ENCODE results near the gene ALDH4A1. TPM values are rescaled to one million over a fixed set of nuclear protein-coding genes. Genes with fewer than 3 reads are reported as not detected.

ALDH4A1 gene
- total RNA-seq, 1 donor from 2014 or later, result 16.6 TPM

GRCh38 chr1:18881164-18881563 is 21.2 kb downstream of the ALDH4A1 start:
- Histone ChIP-seq H3K4me1 (peaks cover 0 to 1% of the 10 kb centered on the region in 2 donors), H3K4me3 (no peak overlapping the region), H3K36me3 (peaks cover 5 to 20% of the 10 kb centered on the region in 2 donors), H3K27me3 (no peaks in the 10 kb centered on the region), H3K9me3 (no peaks in the 10 kb centered on the region), H3K27ac (no peak overlapping the region)
- intact Hi-C loops (cut with DNase I), result loop anchor here (5.0 kb wide), 1 partner anchor 216 kb away; no protein-coding TSS in a partner anchor
- no peak for DNase-seq (ENCODE audit: low spot score in 2 of 2)
- no peak for TF ChIP-seq CTCF (IDR thresholded peaks at IDR 0.05)

GRCh38 chr1:18880585-18880984 is 21.8 kb downstream of the ALDH4A1 start:
- Histone ChIP-seq H3K27ac (no peak overlapping the region), H3K27me3 (no peaks in the 10 kb centered on the region), H3K4me3 (no peak overlapping the region), H3K36me3 (peaks cover 5 to 20% of the 10 kb centered on the region in 2 donors), H3K9me3 (no peaks in the 10 kb centered on the region), H3K4me1 (no peaks in the 10 kb centered on the region)
- DNase-seq (ENCODE audit: low spot score in 2 of 2), result no peak
- no peak for TF ChIP-seq CTCF (IDR thresholded peaks at IDR 0.05)
- intact Hi-C loops (cut with DNase I), result loop anchor here (5.0 kb wide), 1 partner anchor 217 kb away; no protein-coding TSS in a partner anchor

GRCh38 chr1:18879791-18880309 is 22.5 kb downstream of the ALDH4A1 start:
- TF ChIP-seq CTCF (IDR thresholded peaks at IDR 0.05), result no peak
- Histone ChIP-seq H3K27ac (no peak overlapping the region), H3K9me3 (no peaks in the 10 kb centered on the region), H3K36me3 (peaks cover 5 to 20% of the 10 kb centered on the region in 2 donors), H3K4me3 (no peak overlapping the region), H3K4me1 (no peaks in the 10 kb centered on the region), H3K27me3 (no peaks in the 10 kb centered on the region)
- no peak for DNase-seq (ENCODE audit: low spot score in 2 of 2)
- intact Hi-C loops (cut with DNase I), result loop anchor here (5.0 kb wide), 2 partner anchors 217 to 283 kb away; no protein-coding TSS in a partner anchor

GRCh38 chr1:18879215-18879790 is 23.1 kb downstream of the ALDH4A1 start:
- no peak for DNase-seq (ENCODE audit: low spot score in 2 of 2)
- H3K9me3 ChIP-seq, result no peaks in the 10 kb centered on the region
- no peak overlapping the region for H3K27ac ChIP-seq
- intact Hi-C loops (cut with DNase I), result loop anchor here (5.0 kb wide), 1 partner anchor 282 kb away; no protein-coding TSS in a partner anchor
- peaks cover 5 to 20% of the 10 kb centered on the region in 2 donors for H3K36me3 ChIP-seq
- H3K4me3 ChIP-seq, result no peak overlapping the region
- H3K27me3 ChIP-seq, result no peaks in the 10 kb centered on the region
- TF ChIP-seq CTCF (IDR thresholded peaks at IDR 0.05), result no peak
- no peaks in the 10 kb centered on the region for H3K4me1 ChIP-seq

- Histone ChIP-seq H3K36me3 (peaks cover 5 to 20% of the 10 kb centered on the region in 2 donors), H3K27me3 (no peaks in the 10 kb centered on the region), H3K9me3 (no peaks in the 10 kb centered on the region), H3K4me3 (no peak overlapping the region), H3K4me1 (no peaks in the 10 kb centered on the region), H3K27ac (no peak overlapping the region)
- no peak for TF ChIP-seq CTCF (IDR thresholded peaks at IDR 0.05)
- DNase-seq (ENCODE audit: low spot score in 2 of 2), result no peak
- intact Hi-C loops (cut with DNase I), result loop anchor here (5.0 kb wide), 1 partner anchor 281 kb away; no protein-coding TSS in a partner anchor
Measured at GRCh38 chr1:18878538-18879214, 23.7 kb downstream of the ALDH4A1 start.

Data from ascending aorta (tissue), 2 donors.